ENCODE measurements around the gene MATK.

MATK gene

GRCh38 chr19:3807574-3808354 lies 21.6 kb upstream of the MATK start:
- Histone ChIP-seq H3K79me1 (ENCODE audit: low read depth, low read length) (no peaks in the 10 kb centered on the region), H4K91ac (ENCODE audit: low read depth, low read length, poor library complexity) (no peak overlapping the region), H2BK120ac (ENCODE audit: low read depth, low read length) (no peak overlapping the region), H3K4me1 (ENCODE audit: control insufficient read depth in 2 of 2, insufficient read depth in 1 of 2, low read depth in 1 of 2, low read length in 2 of 2) (peaks cover 0 to 2% of the 10 kb centered on the region in 2 donors), H2AK5ac (ENCODE audit: low read depth, low read length) (peak overlapping the region; percentile 34), H4K8ac (ENCODE audit: low read depth, low read length) (no peak overlapping the region), H2BK5ac (ENCODE audit: low read length) (no peak overlapping the region), H3K4me3 (ENCODE audit: low read length in 2 of 2) (peak overlapping the region in 1 of 2 donors; percentile 66), H3K18ac (ENCODE audit: low read length) (peak overlapping the region; percentile 22), H3K9me3 (replicated peaks in 1 of 2; ENCODE audit: control insufficient read depth in 2 of 2, insufficient read depth in 1 of 2, low read depth in 1 of 2, low read length in 2 of 2) (peaks cover 0 to 5% of the 10 kb centered on the region in 2 donors), H3K14ac (ENCODE audit: low read length) (peak overlapping the region; percentile 49), H3K4ac (ENCODE audit: low read length) (no peak overlapping the region), H3K36me3 (replicated peaks in 1 of 2; ENCODE audit: control insufficient read depth in 2 of 2, insufficient read depth in 2 of 2, low read length in 2 of 2) (peaks cover 0 to 3% of the 10 kb centered on the region in 2 donors), H2AFZ (ENCODE audit: low read length) (no peak overlapping the region), H3K23ac (ENCODE audit: low read depth, low read length, poor library complexity) (peak overlapping the region; percentile 75), H3K4me2 (ENCODE audit: insufficient read depth, low read length, poor library complexity, severe bottlenecking) (no peak overlapping the region), H2BK15ac (ENCODE audit: low read length) (no peak overlapping the region), H3K27ac (replicated peaks; ENCODE audit: low read length) (no peak overlapping the region), H3K9ac (ENCODE audit: low read depth, low read length, poor library complexity) (peak overlapping the region; percentile 76), H2BK12ac (ENCODE audit: low read length) (no peak overlapping the region), H3K27me3 (ENCODE audit: control insufficient read depth in 3 of 3, insufficient read depth in 3 of 3, low read depth in 1 of 3, low read length in 3 of 3) (peaks cover 0 to 16% (median 4%) of the 10 kb centered on the region in 3 experiments)
- DNase-seq (ENCODE audit: low spot score): no peak
- WGBS, 2 donors (ENCODE audit: extremely low coverage in 2 of 2, insufficient read length in 2 of 2, insufficient replicate concordance in 1 of 2): no CpG with 5 or more reads among the region's 35 CpGs

- no peak overlapping the region for H2BK5ac ChIP-seq (ENCODE audit: low read length)
- WGBS, 2 donors (ENCODE audit: extremely low coverage in 2 of 2, insufficient read length in 2 of 2, insufficient replicate concordance in 1 of 2): no CpG with 5 or more reads among the region's 19 CpGs
- DNase-seq (ENCODE audit: low spot score): no peak
Observed at GRCh38 chr19:3807131-3807480, 20.9 kb upstream of the MATK start.

GRCh38 chr19:3805859-3806258 lies 19.7 kb upstream of the MATK start:
- peaks cover 0 to 5% of the 10 kb centered on the region in 2 donors for H3K9me3 ChIP-seq (replicated peaks in 1 of 2; ENCODE audit: control insufficient read depth in 2 of 2, insufficient read depth in 1 of 2, low read depth in 1 of 2, low read length in 2 of 2)

More at GRCh38 chr19:3807131-3807480, 20.9 kb upstream of the MATK start:
- no peak overlapping the region for H4K91ac ChIP-seq (ENCODE audit: low read depth, low read length, poor library complexity)
- no peak overlapping the region for H3K4me3 ChIP-seq (ENCODE audit: low read length in 2 of 2)
- H3K4me2 ChIP-seq (ENCODE audit: insufficient read depth, low read length, poor library complexity, severe bottlenecking): no peak overlapping the region
- H2BK12ac ChIP-seq (ENCODE audit: low read length): no peak overlapping the region
- H3K36me3 ChIP-seq (replicated peaks in 1 of 2; ENCODE audit: control insufficient read depth in 2 of 2, insufficient read depth in 2 of 2, low read length in 2 of 2): peaks cover 0 to 3% of the 10 kb centered on the region in 2 donors
- no peak overlapping the region for H4K8ac ChIP-seq (ENCODE audit: low read depth, low read length)
- H3K9ac ChIP-seq (ENCODE audit: low read depth, low read length, poor library complexity): no peak overlapping the region
- peaks cover 0 to 22% (median 7%) of the 10 kb centered on the region in 3 experiments for H3K27me3 ChIP-seq (ENCODE audit: control insufficient read depth in 3 of 3, insufficient read depth in 3 of 3, low read depth in 1 of 3, low read length in 3 of 3)
- H2AK5ac ChIP-seq (ENCODE audit: low read depth, low read length): peak overlapping the region; percentile 60
- no peak overlapping the region for H2BK120ac ChIP-seq (ENCODE audit: low read depth, low read length)
- H3K27ac ChIP-seq (replicated peaks; ENCODE audit: low read length): no peak overlapping the region
- H3K79me1 ChIP-seq (ENCODE audit: low read depth, low read length): no peaks in the 10 kb centered on the region
- H3K14ac ChIP-seq (ENCODE audit: low read length): peak overlapping the region; percentile 49
- no peak overlapping the region for H3K18ac ChIP-seq (ENCODE audit: low read length)
- peaks cover 0 to 5% of the 10 kb centered on the region in 2 donors for H3K9me3 ChIP-seq (replicated peaks in 1 of 2; ENCODE audit: control insufficient read depth in 2 of 2, insufficient read depth in 1 of 2, low read depth in 1 of 2, low read length in 2 of 2)
- peak overlapping the region; percentile 75 for H3K23ac ChIP-seq (ENCODE audit: low read depth, low read length, poor library complexity)
- no peak overlapping the region for H3K4ac ChIP-seq (ENCODE audit: low read length)
- peak overlapping the region; percentile 15 for H2BK15ac ChIP-seq (ENCODE audit: low read length)
- no peak overlapping the region for H2AFZ ChIP-seq (ENCODE audit: low read length)
- H3K4me1 ChIP-seq (ENCODE audit: control insufficient read depth in 2 of 2, insufficient read depth in 1 of 2, low read depth in 1 of 2, low read length in 2 of 2): peaks cover 0 to 2% of the 10 kb centered on the region in 2 donors

GRCh38 chr19:3804429-3804828 lies 18.2 kb upstream of the MATK start:
- no peak overlapping the region for H3K23ac ChIP-seq (ENCODE audit: low read depth, low read length, poor library complexity)
- no peak overlapping the region for H3K14ac ChIP-seq (ENCODE audit: low read length)
- H3K9ac ChIP-seq (ENCODE audit: low read depth, low read length, poor library complexity): no peak overlapping the region
- no peaks in the 10 kb centered on the region for H3K79me1 ChIP-seq (ENCODE audit: low read depth, low read length)
- no peak overlapping the region for H2BK12ac ChIP-seq (ENCODE audit: low read length)
- peak overlapping the region; percentile 46 for H2BK15ac ChIP-seq (ENCODE audit: low read length)
- H3K9me3 ChIP-seq (replicated peaks in 1 of 2; ENCODE audit: control insufficient read depth in 2 of 2, insufficient read depth in 1 of 2, low read depth in 1 of 2, low read length in 2 of 2): peaks cover 0 to 5% of the 10 kb centered on the region in 2 donors
- no peak overlapping the region for H2AK5ac ChIP-seq (ENCODE audit: low read depth, low read length)
- H2BK5ac ChIP-seq (ENCODE audit: low read length): no peak overlapping the region
- H3K4me2 ChIP-seq (ENCODE audit: insufficient read depth, low read length, poor library complexity, severe bottlenecking): no peak overlapping the region
- no peak overlapping the region for H2BK120ac ChIP-seq (ENCODE audit: low read depth, low read length)
- H2AFZ ChIP-seq (ENCODE audit: low read length): no peak overlapping the region
- peaks cover 0 to 3% of the 10 kb centered on the region in 2 donors for H3K36me3 ChIP-seq (replicated peaks in 1 of 2; ENCODE audit: control insufficient read depth in 2 of 2, insufficient read depth in 2 of 2, low read length in 2 of 2)
- no peak for DNase-seq (ENCODE audit: low spot score)
- H3K4ac ChIP-seq (ENCODE audit: low read length): no peak overlapping the region
- H3K27me3 ChIP-seq (ENCODE audit: control insufficient read depth in 3 of 3, insufficient read depth in 3 of 3, low read depth in 1 of 3, low read length in 3 of 3): peaks cover 0 to 43% (median 23%) of the 10 kb centered on the region in 3 experiments
- H3K18ac ChIP-seq (ENCODE audit: low read length): no peak overlapping the region
- H3K4me1 ChIP-seq (ENCODE audit: control insufficient read depth in 2 of 2, insufficient read depth in 1 of 2, low read depth in 1 of 2, low read length in 2 of 2): peaks cover 8 to 9% of the 10 kb centered on the region in 2 donors
- H4K91ac ChIP-seq (ENCODE audit: low read depth, low read length, poor library complexity): no peak overlapping the region
- no peak overlapping the region for H4K8ac ChIP-seq (ENCODE audit: low read depth, low read length)
- no CpG with 5 or more reads among the region's 13 CpGs for WGBS, 2 donors (ENCODE audit: extremely low coverage in 2 of 2, insufficient read length in 2 of 2, insufficient replicate concordance in 1 of 2)
- H3K4me3 ChIP-seq (ENCODE audit: low read length in 2 of 2): no peak overlapping the region
- H3K27ac ChIP-seq (replicated peaks; ENCODE audit: low read length): no peak overlapping the region

More at GRCh38 chr19:3805859-3806258, 19.7 kb upstream of the MATK start:
- H2BK12ac ChIP-seq (ENCODE audit: low read length): no peak overlapping the region
- no peak overlapping the region for H3K4me2 ChIP-seq (ENCODE audit: insufficient read depth, low read length, poor library complexity, severe bottlenecking)
- H3K23ac ChIP-seq (ENCODE audit: low read depth, low read length, poor library complexity): no peak overlapping the region
- H4K91ac ChIP-seq (ENCODE audit: low read depth, low read length, poor library complexity): no peak overlapping the region
- H3K27ac ChIP-seq (replicated peaks; ENCODE audit: low read length): no peak overlapping the region
- no peak overlapping the region for H4K8ac ChIP-seq (ENCODE audit: low read depth, low read length)
- no peak overlapping the region for H2AK5ac ChIP-seq (ENCODE audit: low read depth, low read length)
- H2AFZ ChIP-seq (ENCODE audit: low read length): no peak overlapping the region
- no peak overlapping the region for H2BK15ac ChIP-seq (ENCODE audit: low read length)
- peaks cover 0 to 34% (median 19%) of the 10 kb centered on the region in 3 experiments for H3K27me3 ChIP-seq (ENCODE audit: control insufficient read depth in 3 of 3, insufficient read depth in 3 of 3, low read depth in 1 of 3, low read length in 3 of 3)
- H3K4me3 ChIP-seq (ENCODE audit: low read length in 2 of 2): no peak overlapping the region
- no peak overlapping the region for H2BK5ac ChIP-seq (ENCODE audit: low read length)
- H3K14ac ChIP-seq (ENCODE audit: low read length): no peak overlapping the region
- no peak overlapping the region for H2BK120ac ChIP-seq (ENCODE audit: low read depth, low read length)
- no CpG with 5 or more reads among the region's 29 CpGs for WGBS, 2 donors (ENCODE audit: extremely low coverage in 2 of 2, insufficient read length in 2 of 2, insufficient replicate concordance in 1 of 2)
- DNase-seq (ENCODE audit: low spot score): no peak
- peaks cover 0 to 3% of the 10 kb centered on the region in 2 donors for H3K36me3 ChIP-seq (replicated peaks in 1 of 2; ENCODE audit: control insufficient read depth in 2 of 2, insufficient read depth in 2 of 2, low read length in 2 of 2)
- peaks cover 8 to 9% of the 10 kb centered on the region in 2 donors for H3K4me1 ChIP-seq (ENCODE audit: control insufficient read depth in 2 of 2, insufficient read depth in 1 of 2, low read depth in 1 of 2, low read length in 2 of 2)
- no peaks in the 10 kb centered on the region for H3K79me1 ChIP-seq (ENCODE audit: low read depth, low read length)
- no peak overlapping the region for H3K18ac ChIP-seq (ENCODE audit: low read length)
- H3K4ac ChIP-seq (ENCODE audit: low read length): no peak overlapping the region
- H3K9ac ChIP-seq (ENCODE audit: low read depth, low read length, poor library complexity): no peak overlapping the region

Measured in neuronal stem cell (in vitro differentiated cells).